Stimulated activated CD4-positive, alpha-beta T cell treated with anti-CD3 and anti-CD28 coated beads, Interleukin-1b, Interleukin-23, amount 100 ng/mL, for 48 hours (primary cell): ENCODE results near the gene ARFGEF2.
"Not testable (repeated sequence)": the region's sequence is repeated elsewhere in the genome, so short reads cannot be mapped to it uniquely, and the experiment has no call there.

Source experiments
- DNase-seq: peaks from one replicate; pipeline ENCODE4 v3.0.0-alpha.2; 2020

ARFGEF2 gene

DNA sequence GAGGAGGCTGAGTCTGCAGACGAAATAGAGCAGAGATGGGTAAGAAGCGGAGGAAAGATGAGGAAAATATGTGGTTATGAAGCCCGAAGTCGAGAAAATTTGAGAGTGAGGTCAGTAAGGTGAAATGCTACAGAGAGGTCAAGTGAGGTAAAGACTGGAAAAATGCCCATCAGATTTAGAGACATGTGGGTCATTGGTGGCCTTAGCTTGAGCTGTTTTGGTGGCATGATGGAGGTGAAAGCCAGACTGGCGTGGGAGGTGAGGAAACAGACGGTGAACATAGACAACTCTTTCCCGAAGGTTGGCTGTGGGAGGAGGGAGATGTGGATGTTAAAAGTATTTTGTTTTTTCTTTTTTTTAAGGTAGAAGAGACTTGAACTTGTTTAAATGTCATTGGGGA lies 9.4 kb downstream of the ARFGEF2 start:
- DNase-seq = no peak

GRCh38 chr20:48931527-48932374 lies 10.2 kb downstream of the ARFGEF2 start:
- DNase-seq = no peak

GRCh38 chr20:48932375-48932941 lies 10.9 kb downstream of the ARFGEF2 start:
- no peak for DNase-seq

DNA sequence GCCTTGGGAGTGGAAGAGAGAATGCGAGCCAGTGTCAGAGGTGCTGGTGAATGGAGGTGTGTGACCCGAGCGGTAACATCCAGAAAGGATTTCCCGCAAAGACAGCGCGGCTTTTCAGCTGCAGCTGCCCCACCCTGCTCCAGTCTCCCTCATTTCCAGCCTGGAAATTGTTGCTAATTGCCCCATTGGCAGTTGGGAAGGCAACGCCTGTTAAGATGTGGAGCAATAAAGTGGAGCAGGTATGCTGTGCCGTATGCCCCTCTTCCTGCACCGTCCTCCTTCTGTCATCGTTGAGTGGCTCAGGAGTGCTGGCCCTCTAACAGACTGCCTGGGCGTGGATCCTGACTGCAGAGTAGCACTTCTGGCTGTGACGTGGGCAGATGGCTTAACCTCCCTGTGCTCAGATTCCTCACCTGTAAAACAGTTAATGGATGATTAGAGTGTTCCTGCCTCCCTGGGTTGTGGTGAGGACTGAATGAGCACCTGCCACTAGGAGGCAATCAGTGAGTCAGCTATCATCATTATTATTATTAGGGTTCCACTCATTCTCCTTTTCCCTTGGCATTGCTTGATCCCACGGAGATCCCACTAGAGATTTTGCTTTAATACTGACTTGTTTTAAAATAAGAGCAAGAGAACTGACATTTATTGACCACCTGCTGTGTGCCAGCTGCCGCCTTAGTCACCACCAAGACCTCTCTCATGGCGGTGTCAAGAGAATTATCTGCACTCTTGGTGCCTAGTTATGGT lies 11.7 kb downstream of the ARFGEF2 start:
- no peak for DNase-seq

DNA sequence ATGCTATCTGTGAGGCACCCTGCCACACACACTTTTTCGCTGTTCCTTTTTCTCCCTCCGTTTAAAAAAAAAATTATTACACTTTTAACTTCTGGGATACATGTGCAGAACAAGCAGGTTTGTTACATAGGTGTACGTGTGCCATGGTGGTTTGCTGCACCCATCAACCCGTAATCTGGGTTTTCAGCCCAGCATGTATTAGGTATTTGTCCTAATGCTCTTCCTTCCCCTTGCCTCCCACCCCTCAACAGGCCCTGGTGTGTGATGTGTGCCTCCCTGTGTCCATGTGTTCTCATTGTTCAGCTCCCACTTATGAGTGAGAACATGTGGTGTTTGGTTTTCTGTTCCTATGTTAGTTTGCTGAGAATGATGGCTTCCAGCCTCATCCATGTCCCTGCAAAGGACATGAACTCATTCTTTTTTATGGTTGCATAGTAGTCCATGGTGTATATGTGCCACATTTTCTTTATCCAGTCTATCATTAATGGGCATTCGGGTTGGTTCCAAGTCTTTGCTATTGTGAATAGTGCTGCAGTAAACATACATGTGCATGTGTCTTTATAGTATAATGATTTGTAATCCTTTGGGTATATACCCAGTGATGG lies 12.9 kb downstream of the ARFGEF2 start:
- DNase-seq = not testable (repeated sequence)

- DNase-seq = not testable (repeated sequence)
These were observed 13.5 kb downstream of the ARFGEF2 start for GRCh38 chr20:48934966-48935365.

GRCh38 chr20:48936178-48936577 lies 14.7 kb downstream of the ARFGEF2 start:
- DNase-seq = not testable (repeated sequence)

DNA sequence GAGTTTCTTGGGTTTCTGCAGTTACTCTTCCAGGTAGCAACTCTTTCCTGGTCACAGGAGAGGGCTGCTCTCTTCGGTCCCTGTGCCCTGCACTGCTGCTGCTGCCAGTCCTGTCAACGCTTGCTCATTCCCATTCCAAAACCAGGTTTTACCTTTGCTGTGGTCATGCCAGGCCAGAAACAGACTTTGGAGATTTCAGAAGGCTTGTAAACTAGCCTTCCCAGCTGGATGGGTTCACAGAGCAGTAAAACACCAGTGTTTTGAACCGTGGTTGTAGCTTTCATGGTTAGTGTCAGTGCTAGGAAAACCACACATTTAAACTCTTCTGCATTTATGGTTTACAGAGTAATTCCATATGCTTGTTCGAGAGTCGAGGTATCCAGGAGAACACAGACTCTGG lies 16.2 kb downstream of the ARFGEF2 start:
- DNase-seq = no peak

DNA sequence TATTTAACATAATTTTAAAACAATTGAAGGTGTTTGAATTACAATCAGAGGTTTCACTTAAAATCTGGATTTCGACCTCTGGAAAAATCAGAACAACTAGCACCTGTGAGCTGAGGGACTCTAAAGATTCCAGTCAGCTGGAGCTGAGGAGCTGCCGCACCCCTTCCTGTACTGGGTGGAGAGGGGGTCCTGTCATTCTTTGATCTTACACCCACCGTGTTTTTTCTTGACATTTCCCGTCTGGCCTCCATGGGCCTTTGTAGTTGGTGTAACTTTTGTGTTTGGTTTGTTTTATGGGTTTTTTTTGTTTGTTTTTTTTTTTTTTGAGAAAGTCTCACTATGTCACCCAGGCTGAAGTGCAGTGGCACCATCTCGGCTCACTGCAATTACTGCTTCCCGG lies 17.2 kb downstream of the ARFGEF2 start:
- no peak for DNase-seq

DNA sequence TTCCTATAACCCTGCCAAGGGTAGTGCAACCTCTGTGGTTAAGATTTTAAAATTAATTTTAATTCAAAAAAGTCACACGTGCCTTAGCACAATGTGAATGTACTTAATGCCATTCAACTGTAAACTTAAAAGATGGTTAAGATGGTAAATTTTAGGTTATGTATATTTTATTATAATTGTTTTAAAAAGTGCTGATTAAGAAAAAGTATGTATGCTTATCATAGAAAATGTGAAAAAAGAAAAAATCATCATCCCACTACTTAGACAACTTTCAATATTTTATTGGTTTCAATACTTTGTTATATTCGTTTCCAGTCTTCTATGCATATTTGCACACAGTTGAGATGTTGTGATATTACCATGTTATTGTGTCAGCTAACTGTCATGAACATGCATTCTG lies 18.7 kb downstream of the ARFGEF2 start:
- DNase-seq = no peak

DNA sequence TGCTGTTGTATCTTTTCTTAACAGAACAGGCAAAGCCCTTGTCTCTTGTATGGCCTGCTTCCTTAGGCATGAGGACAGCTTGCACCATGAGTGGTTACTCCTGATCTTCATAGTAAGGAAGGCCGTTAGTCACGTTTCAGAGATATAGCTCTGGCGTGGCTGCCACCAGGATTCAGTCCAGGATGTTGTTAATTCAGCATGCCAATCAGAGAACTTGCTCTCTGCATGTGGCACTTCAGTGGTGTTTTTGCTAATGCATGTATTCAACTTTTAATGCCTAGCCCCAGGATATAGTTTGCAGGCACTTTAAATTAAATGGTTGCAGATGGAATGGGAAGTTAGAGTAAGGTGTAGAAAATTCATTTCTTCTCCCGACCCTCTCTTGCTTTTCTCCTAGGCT lies 20.0 kb downstream of the ARFGEF2 start:
- no peak for DNase-seq

DNA sequence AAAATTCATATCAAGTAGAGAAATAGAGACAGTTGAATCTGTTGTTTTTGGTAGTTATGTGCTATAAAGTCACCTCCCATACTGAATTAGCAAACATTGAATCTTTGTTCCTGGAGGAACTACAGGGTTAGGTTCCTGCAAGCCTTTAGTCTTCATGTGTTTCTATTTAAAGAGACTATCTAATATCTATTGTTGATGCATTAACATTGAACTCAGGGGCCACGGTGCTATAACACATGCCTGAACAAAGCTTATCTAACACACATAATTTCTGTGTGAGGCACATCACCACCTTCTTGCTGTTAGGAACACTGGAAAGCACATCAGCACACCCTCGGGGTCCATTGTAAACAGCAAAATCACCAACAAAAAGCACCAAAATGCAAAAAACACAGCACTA lies 21.2 kb downstream of the ARFGEF2 start:
- DNase-seq = no peak

GRCh38 chr20:48944663-48945297 lies 23.3 kb downstream of the ARFGEF2 start:
- no peak for DNase-seq

DNA sequence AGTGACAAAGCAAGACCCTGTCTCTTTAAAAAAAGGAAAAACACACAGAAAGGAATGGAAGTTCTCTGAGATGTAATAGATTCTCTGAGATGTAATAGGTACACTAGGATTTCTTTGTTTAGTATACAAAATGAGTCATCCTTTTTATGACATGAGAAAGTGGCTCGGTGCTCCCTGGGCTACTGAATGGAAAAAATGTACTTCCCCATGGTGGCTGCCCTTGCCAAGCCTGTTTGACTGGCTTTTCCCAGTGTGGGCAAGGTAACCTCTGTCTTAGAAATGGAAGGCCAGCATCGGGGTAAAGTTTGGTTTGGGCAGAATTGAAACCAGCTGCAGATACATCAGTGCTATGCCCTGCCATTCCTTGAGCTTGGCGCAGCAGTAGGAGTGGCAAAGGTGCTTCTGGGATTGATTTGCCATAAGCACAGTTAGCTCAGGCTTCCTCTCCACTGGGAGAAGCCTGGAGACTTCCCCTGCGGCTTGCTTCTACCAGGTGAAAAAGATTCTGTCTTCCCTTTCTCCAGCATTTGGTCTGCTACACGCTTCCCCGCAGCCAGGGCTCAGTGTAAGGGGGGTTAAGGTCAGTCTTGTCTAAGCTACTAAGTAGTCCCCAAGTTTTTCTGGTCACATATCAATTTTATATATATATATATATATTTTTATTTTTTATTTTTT lies 24.5 kb downstream of the ARFGEF2 start:
- DNase-seq = no peak

DNA sequence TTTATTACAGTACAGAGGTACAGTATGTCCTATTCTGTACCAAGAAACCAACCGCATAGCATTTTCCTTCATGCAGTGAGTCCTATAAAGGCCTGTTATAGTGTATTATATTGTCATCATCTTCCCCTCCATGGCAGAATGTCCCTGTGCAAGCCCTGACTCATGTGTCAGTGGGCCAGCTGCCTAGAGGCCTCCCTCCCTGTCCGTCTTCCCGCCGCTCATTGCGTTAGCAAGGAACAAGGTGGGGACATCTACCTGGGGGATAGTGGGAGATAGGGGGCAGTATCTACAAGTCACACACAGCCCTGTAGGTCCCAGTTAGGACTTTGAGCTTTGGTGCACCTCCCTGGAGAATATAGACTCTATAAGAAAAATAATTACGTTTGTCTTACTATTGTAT lies 27.1 kb downstream of the ARFGEF2 start:
- DNase-seq = no peak

DNA sequence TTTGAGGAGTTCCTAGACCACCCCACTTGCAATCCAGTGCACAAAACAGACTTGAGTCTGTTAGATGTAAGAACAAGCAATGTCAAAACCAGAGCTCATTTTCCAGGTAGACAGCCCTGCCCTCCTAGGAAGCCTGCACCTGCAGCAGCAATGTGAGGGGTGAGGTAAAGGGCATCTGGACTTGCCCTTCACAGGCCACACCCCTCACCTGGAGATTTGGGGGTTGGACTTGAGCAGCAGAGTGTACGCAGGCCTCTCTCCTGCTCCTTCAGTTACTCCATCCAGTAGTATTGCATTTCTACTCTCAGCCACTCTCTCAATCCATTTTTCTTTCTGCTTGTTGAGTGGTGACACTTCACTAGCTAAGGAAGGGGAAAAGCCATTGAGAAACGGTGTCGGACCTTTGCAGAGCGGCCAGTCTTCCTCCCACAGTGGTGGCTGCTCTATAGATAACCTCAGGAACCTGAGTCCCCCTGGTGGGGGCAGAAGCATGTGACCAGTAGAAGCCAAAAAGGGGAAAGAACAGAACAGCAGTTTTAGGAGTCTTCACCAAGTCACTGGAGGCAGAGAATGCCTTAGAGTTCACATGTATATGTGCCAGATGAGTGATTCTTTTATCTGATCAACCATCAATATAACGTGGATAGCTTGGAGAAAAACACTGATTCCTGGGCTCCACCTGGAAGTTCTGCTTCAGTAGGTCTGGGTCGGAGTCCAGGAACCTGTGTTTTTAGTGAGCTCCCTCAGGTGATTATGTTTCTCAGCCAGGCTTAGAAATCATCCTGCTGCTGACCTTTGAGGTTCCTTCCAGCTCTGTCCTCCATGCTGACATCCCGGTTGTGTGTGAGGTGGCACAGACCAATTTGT lies 28.0 kb downstream of the ARFGEF2 start:
- DNase-seq = no peak

GRCh38 chr20:48951041-48951440 lies 29.5 kb downstream of the ARFGEF2 start:
- DNase-seq = no peak

- no peak for DNase-seq
These were observed 30.1 kb downstream of the ARFGEF2 start for GRCh38 chr20:48951646-48952045.

DNA sequence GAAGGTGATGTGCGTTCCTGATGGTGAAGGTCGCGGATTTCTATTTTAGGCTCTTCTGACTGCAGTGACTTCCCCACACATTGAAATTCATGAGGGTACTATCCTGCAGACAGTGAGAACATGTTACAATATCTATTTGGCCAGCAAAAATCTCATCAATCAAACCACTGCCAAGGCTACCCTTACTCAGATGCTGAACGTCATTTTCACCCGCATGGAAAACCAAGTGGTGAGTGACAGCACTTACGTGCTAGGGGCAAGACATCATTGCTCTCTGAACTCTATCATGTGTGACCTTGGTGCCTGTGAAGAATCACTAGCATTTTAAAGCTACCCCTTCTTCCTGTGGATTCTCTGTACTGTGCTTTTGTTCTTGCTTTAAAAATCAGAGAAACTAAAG lies 31.1 kb downstream of the ARFGEF2 start:
- no peak for DNase-seq

- DNase-seq = no peak
These were observed 32.1 kb downstream of the ARFGEF2 start for GRCh38 chr20:48953653-48954052.

DNA sequence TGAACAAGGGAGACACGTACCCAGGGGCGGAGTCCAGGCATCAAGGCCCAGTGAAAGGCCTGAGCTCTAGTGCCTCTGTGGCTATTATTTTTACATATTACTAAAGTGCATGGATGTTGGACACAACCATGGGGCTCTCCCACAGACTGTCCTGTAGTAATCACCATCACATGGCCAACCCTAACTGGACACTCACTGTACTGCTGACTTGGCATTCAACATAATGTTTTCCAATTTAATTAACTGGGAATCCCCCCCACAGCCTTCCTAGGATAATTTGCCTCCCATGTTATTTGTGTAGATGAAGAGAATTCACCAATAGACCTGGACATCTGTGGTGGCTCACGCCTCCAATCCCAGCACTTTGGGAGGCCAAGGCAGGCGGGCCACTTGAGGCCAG lies 34.5 kb downstream of the ARFGEF2 start:
- DNase-seq = no peak
